Spleen (tissue), 11 donors: ENCODE data around the gene LYRM4. TPM values are rescaled to one million over a fixed set of nuclear protein-coding genes. Genes with fewer than 3 reads are reported as not detected.

Experiments
- DNase-seq: peaks from one replicate; pipeline ENCODE4 v3.0.0-alpha.2; 2020
- H3K27ac ChIP-seq, 8 donors: fragments of 200-600 bp; sonication (generic) in 7 of 8; 1 replicate in 4 of 8; 2 replicates in 4 of 8; pipeline versions ENCODE4 v1.5.0 to v1.8.0; 2016 to 2021; ENCODE audit warnings: inconsistent platforms in 4 of 8, mild to moderate bottlenecking in 4 of 8, moderate library complexity in 1 of 8
- H3K27me3 ChIP-seq, 7 donors: fragments of 200-600 bp; sonication (generic) in 6 of 7; replicated peaks in 1 of 7; 1 replicate in 4 of 7; 2 replicates in 3 of 7; pipeline versions ENCODE4 v1.5.0 to v1.8.0; 2016 to 2021; ENCODE audit warnings: inconsistent platforms in 3 of 7, mild to moderate bottlenecking in 1 of 7
- H3K36me3 ChIP-seq, 6 donors: fragments of 200-600 bp; sonication (generic) in 5 of 6; 1 replicate in 4 of 6; 2 replicates in 2 of 6; pipeline versions ENCODE4 v1.5.0 to v1.8.0; 2016 to 2021; ENCODE audit warnings: inconsistent platforms in 2 of 6
- H3K4me1 ChIP-seq, 6 donors: fragments of 200-600 bp; sonication (generic) in 5 of 6; 1 replicate in 3 of 6; 2 replicates in 3 of 6; pipeline versions ENCODE4 v1.5.0 to v1.8.0; 2016 to 2021; ENCODE audit warnings: inconsistent platforms in 3 of 6
- H3K4me3 ChIP-seq, 8 donors: fragments of 200-600 bp; sonication (generic) in 7 of 8; 1 replicate in 4 of 8; 2 replicates in 4 of 8; pipeline versions ENCODE4 v1.5.0 to v1.8.0; 2016 to 2021; ENCODE audit warnings: inconsistent platforms in 4 of 8, mild to moderate bottlenecking in 4 of 8, moderate library complexity in 2 of 8
- H3K9me3 ChIP-seq, 8 donors: fragments of 200-600 bp; sonication (generic) in 7 of 8; 1 replicate in 4 of 8; 2 replicates in 4 of 8; pipeline versions ENCODE4 v1.5.0 to v1.8.0; 2016 to 2021; ENCODE audit warnings: inconsistent platforms in 4 of 8
- POLR2A ChIP-seq, 3 donors: fragments of 450-650 bp; IDR thresholded peaks; one replicate each; pipeline ENCODE4 v1.5.1; 2017; ENCODE audit warnings: antibody characterized with exemption in 3 of 3, mild to moderate bottlenecking in 1 of 3
- POLR2AphosphoS5 ChIP-seq, 3 donors: sonication (generic); formaldehyde crosslinking; IDR thresholded peaks; one replicate each; pipeline ENCODE4 v1.5.1; 2017; ENCODE audit warnings: antibody characterized with exemption in 3 of 3
- WGBS, 5 donors: extraction: QIAGEN DNeasy Blood & Tissue Kit in 3 of 5; methylation state at CpG; one replicate each; pipeline versions ENCODE4 v1.1.5 to v1.1.7; 2013 to 2018; 5-methylcytosine and 5-hydroxymethylcytosine counted together
- intact Hi-C: fragments of 100-400 bp; cut with DNase I; formaldehyde crosslinking; loops from one replicate; pipeline ENCODE4 v1.15.0; 2023; ENCODE audit warnings: low total_unique reads
- polyA plus RNA-seq, 3 donors: library from polyadenylated mRNA; stranded (reverse); fragments of 200-250 nt; gene quantifications; one replicate each; pipeline ENCODE4 v1.2.1, GENCODE V29; 2013
- total RNA-seq, 7 donors: library from RNA; depleted of rRNA in 3 of 7; stranded (reverse); fragments of >200 nt in 3 of 7; fragmentation: NEBNext Ultra II Directional in 4 of 7; extraction: Animal tissue kit (Norgen Biotek cat#: 25700) in 4 of 7; gene quantifications; one replicate each; pipeline versions ENCODE4 v1.1.0 to v1.2.1, GENCODE V29; 2016 to 2021
- TF ChIP-seq, protein P1 (sequence below), 11 experiments: fragments of 200-600 bp in 7 of 11; fragments of 450-650 bp in 4 of 11; sonication (generic) in 4 of 11; IDR thresholded peaks in 8 of 11; conservative IDR thresholded peaks in 3 of 11; 1 replicate in 7 of 11; 2 replicates in 4 of 11; pipeline versions ENCODE4 v1.4.0 to v1.8.0; 2016 to 2021; ENCODE audit warnings: antibody characterized with exemption in 11 of 11, inconsistent platforms in 4 of 11, mild to moderate bottlenecking in 1 of 11
- donor health status: healthy with polysubstance abuse.
- donor health status: DM: no; HTN: no; CAD: no; lungs with moderate emphysema.
- donor health status: DM: no; HTN: no; CAD: no.
- donor health status: Bipolar disorder and iron deficiency.
- donor health status: healthy.
- donor health status: DM: no; HTN: no; CAD: no.
- donor health status: DM: yes; HTN: yes; CAD: no.

LYRM4 gene
- total and polyA plus RNA-seq, 10 donors: 32.1 to 58.1 (median 38.7) TPM

DNA sequence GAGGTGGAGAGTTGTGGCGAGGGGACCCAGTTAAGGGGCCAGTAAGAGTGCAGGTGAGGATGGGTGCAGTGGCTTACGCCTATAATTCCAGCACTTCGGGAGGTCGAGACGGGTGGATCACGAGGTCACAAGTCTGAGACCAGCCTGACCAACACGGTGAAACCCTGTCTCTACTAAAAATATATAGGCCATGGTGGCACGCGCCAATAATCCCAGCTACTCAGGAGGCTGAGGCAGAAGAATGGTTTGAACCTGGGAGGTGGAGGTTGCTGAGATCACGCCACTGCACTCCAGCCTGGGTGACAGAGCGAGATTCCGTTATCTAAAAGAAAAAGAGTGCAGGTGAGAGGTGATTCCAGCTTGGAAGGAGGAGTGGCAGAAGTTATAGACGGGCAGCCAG is 147.7 kb downstream of the LYRM4 start:
- H3K9me3 ChIP-seq: no peaks in the 10 kb centered on the region
- H3K36me3 ChIP-seq: peaks cover 0 to 57% (median 12%) of the 10 kb centered on the region in 6 donors
- H3K4me1 ChIP-seq: no peaks in the 10 kb centered on the region
- DNase-seq: no peak
- no peak for TF ChIP-seq POLR2AphosphoS5 (IDR thresholded peaks at IDR 0.05)
- TF ChIP-seq POLR2A (IDR thresholded peaks at IDR 0.05): no peak
- TF ChIP-seq, protein P1, sequence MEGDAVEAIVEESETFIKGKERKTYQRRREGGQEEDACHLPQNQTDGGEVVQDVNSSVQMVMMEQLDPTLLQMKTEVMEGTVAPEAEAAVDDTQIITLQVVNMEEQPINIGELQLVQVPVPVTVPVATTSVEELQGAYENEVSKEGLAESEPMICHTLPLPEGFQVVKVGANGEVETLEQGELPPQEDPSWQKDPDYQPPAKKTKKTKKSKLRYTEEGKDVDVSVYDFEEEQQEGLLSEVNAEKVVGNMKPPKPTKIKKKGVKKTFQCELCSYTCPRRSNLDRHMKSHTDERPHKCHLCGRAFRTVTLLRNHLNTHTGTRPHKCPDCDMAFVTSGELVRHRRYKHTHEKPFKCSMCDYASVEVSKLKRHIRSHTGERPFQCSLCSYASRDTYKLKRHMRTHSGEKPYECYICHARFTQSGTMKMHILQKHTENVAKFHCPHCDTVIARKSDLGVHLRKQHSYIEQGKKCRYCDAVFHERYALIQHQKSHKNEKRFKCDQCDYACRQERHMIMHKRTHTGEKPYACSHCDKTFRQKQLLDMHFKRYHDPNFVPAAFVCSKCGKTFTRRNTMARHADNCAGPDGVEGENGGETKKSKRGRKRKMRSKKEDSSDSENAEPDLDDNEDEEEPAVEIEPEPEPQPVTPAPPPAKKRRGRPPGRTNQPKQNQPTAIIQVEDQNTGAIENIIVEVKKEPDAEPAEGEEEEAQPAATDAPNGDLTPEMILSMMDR (IDR thresholded peaks at IDR 0.05 in 8 of 11, conservative IDR thresholded peaks at IDR 0.05 in 3 of 11): no peak
- no peak overlapping the region for H3K27ac ChIP-seq
- 94 to 99% (median 96%) methylated on average over 13 of the region's 13 CpGs for WGBS, 5 donors
- intact Hi-C loops: no loop called here
- no peaks in the 10 kb centered on the region for H3K27me3 ChIP-seq
- H3K4me3 ChIP-seq: no peak overlapping the region

DNA sequence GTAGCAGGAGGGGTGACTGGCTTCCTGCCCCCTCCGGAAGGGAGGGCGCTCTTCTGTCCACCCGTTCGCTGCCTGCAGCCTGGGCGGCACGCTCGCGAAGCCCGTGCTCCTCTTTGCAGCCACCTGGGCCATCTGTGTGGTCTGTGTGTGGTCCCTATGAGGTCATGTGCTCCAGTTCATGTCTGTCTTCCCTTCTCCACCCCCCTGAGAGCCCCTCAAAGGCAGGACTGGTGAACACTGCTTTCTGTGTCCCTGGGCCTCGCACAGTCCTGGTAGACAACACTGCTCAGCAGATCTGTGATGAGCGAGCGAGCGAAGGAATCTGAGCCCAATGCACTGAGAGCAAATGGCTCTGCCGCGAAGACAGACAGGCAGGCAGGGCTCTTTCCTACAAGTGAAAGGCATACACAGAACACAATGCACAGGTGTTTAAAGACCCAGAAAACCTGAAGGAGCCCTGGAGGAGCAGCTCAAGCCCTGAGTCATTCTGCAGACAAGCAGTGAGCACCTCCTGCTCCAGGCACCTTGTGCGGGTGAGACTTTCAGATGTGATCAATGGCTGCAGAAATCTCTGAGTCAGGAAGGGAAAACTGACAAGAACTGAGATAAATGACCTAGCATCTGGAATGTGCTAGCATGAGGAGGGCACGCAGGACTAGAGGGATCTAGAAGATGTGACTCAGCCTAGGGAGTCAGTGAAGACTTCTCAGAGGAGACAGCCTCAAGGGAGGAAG is 148.5 kb downstream of the LYRM4 start:
- Histone ChIP-seq H3K27ac (no peak overlapping the region), H3K4me1 (no peaks in the 10 kb centered on the region), H3K4me3 (no peak overlapping the region), H3K36me3 (peaks cover 0 to 65% (median 12%) of the 10 kb centered on the region in 6 donors), H3K9me3 (no peaks in the 10 kb centered on the region), H3K27me3 (no peaks in the 10 kb centered on the region)
- intact Hi-C loops: no loop called here
- TF ChIP-seq POLR2A (IDR thresholded peaks at IDR 0.05) (no peak), POLR2AphosphoS5 (IDR thresholded peaks at IDR 0.05) (no peak)
- TF ChIP-seq, protein P1 (IDR thresholded peaks at IDR 0.05 in 8 of 11, conservative IDR thresholded peaks at IDR 0.05 in 3 of 11): no peak
- 75 to 89% (median 80%) methylated on average over 14 to 17 of the region's 17 CpGs for WGBS, 5 donors
- DNase-seq: no peak

DNA sequence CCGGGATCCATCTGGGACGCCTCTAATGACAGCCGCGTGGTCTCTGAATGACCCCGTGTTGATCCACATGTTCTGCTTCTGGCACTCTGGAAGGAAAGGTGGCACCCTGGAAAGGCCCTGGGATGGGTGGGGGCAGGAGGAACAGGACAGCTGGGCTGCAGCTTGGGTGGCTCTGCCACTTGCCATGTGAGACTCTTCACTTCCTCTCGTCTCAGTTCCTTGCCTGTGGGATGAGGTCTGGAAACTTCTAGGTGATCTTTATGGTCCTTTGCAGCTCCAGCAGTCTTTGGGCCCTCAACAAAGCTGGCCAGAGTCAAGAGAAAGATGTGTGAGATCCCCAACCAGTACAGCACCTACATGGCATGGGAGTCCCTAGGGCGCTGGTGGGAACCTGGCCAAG is 149.1 kb downstream of the LYRM4 start:
- Histone ChIP-seq H3K4me3 (no peak overlapping the region), H3K9me3 (no peaks in the 10 kb centered on the region), H3K4me1 (no peaks in the 10 kb centered on the region), H3K27ac (no peak overlapping the region), H3K36me3 (peaks cover 0 to 62% (median 12%) of the 10 kb centered on the region in 6 donors), H3K27me3 (no peaks in the 10 kb centered on the region)
- WGBS, 5 donors: 90 to 100% (median 94%) methylated on average over 3 to 7 of the region's 7 CpGs
- DNase-seq: no peak
- TF ChIP-seq, protein P1 (IDR thresholded peaks at IDR 0.05 in 8 of 11, conservative IDR thresholded peaks at IDR 0.05 in 3 of 11): no peak
- TF ChIP-seq POLR2A (IDR thresholded peaks at IDR 0.05) (no peak), POLR2AphosphoS5 (IDR thresholded peaks at IDR 0.05) (no peak)
- intact Hi-C loops: no loop called here

DNA sequence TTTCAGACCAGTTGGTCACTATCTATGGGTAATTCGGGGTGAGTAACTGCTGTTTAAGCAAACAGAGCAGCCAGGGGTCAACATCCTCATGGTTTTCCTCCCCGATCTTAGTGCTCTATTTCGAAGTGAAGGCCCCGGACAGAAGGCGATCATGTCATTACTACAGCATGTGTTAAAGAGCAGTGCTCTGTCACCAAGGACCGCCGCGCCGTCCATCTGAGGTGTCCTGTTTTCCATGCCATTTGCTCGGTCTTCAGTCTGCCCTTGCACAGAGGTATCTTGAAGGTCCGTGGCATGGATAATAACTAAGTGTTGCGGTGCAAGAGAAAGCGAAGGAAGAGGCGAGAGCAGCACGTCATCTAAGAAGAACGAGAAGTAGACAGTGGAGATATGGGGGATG is 150.5 kb downstream of the LYRM4 start:
- H3K27me3 ChIP-seq: no peaks in the 10 kb centered on the region
- peaks cover 0 to 62% (median 12%) of the 10 kb centered on the region in 6 donors for H3K36me3 ChIP-seq
- H3K4me3 ChIP-seq: no peak overlapping the region
- WGBS, 5 donors: 89 to 94% (median 91%) methylated on average over 16 of the region's 16 CpGs
- H3K9me3 ChIP-seq: no peaks in the 10 kb centered on the region
- no peak for TF ChIP-seq POLR2AphosphoS5 (IDR thresholded peaks at IDR 0.05)
- no peak for TF ChIP-seq POLR2A (IDR thresholded peaks at IDR 0.05)
- TF ChIP-seq, protein P1 (IDR thresholded peaks at IDR 0.05 in 8 of 11, conservative IDR thresholded peaks at IDR 0.05 in 3 of 11): no peak
- intact Hi-C loops: no loop called here
- no peak overlapping the region for H3K27ac ChIP-seq
- H3K4me1 ChIP-seq: no peaks in the 10 kb centered on the region
- no peak for DNase-seq
